ENCODE results near the gene CERT1. TPM values are rescaled to one million over a fixed set of nuclear protein-coding genes. Genes with fewer than 3 reads are reported as not detected.
A peak's percentile ranks its signal among the peaks of the same experiment; 100 is the strongest.
"Not testable (repeated sequence)": the region's sequence is repeated elsewhere in the genome, so short reads cannot be mapped to it uniquely, and the experiment has no call there.

The CERT1 gene
- total RNA-seq, 1 donor, result 37.8 TPM

- no peak for DNase-seq (ENCODE audit: low read depth)
- no peak overlapping the region for H3K4me3 ChIP-seq (ENCODE audit: low read depth, low read length)
- TF ChIP-seq CTCF (IDR thresholded peaks at IDR 0.05; ENCODE audit: insufficient read depth, low read length), result no peak
Measured at GRCh38 chr5:75534734-75535133, 23.3 kb upstream of the CERT1 start.

- H3K4me3 ChIP-seq (ENCODE audit: low read depth, low read length), result not testable (repeated sequence)
- peak; percentile 80 for DNase-seq (ENCODE audit: low read depth)
Measured at GRCh38 chr5:75533716-75534115, 22.3 kb upstream of the CERT1 start.

- DNase-seq (ENCODE audit: low read depth), result no peak
- no peak overlapping the region for H3K4me3 ChIP-seq (ENCODE audit: low read depth, low read length)
- TF ChIP-seq CTCF (IDR thresholded peaks at IDR 0.05; ENCODE audit: insufficient read depth, low read length), result no peak
Measured at GRCh38 chr5:75532190-75532589, 20.8 kb upstream of the CERT1 start.

- no peak for DNase-seq (ENCODE audit: low read depth)
- no peak overlapping the region for H3K4me3 ChIP-seq (ENCODE audit: low read depth, low read length)
- no peak for TF ChIP-seq CTCF (IDR thresholded peaks at IDR 0.05; ENCODE audit: insufficient read depth, low read length)
Measured at GRCh38 chr5:75529185-75529584, 17.8 kb upstream of the CERT1 start.

- DNase-seq (ENCODE audit: low read depth), result no peak
- no peak for TF ChIP-seq CTCF (IDR thresholded peaks at IDR 0.05; ENCODE audit: insufficient read depth, low read length)
- H3K4me3 ChIP-seq (ENCODE audit: low read depth, low read length), result no peak overlapping the region
Measured at GRCh38 chr5:75526070-75526469, 14.6 kb upstream of the CERT1 start.

- no peak overlapping the region for H3K4me3 ChIP-seq (ENCODE audit: low read depth, low read length)
- TF ChIP-seq CTCF (IDR thresholded peaks at IDR 0.05; ENCODE audit: insufficient read depth, low read length), result no peak
- no peak for DNase-seq (ENCODE audit: low read depth)
Measured at GRCh38 chr5:75525344-75525743, 13.9 kb upstream of the CERT1 start.

- H3K4me3 ChIP-seq (ENCODE audit: low read depth, low read length), result no peak overlapping the region
- no peak for TF ChIP-seq CTCF (IDR thresholded peaks at IDR 0.05; ENCODE audit: insufficient read depth, low read length)
- DNase-seq (ENCODE audit: low read depth), result no peak
Measured at GRCh38 chr5:75524591-75524990, 13.2 kb upstream of the CERT1 start.
